Measurements from ENCODE around the gene OR10W1. TPM values are rescaled to one million over a fixed set of nuclear protein-coding genes. Genes with fewer than 3 reads are reported as not detected.

The OR10W1 gene
- not detected for total RNA-seq
- total RNA-seq (2013): not detected

- H3K4me3 Mint-ChIP-seq: no peak within 1 kb of the TSS
- H3K36me3 Mint-ChIP-seq: no peaks in the 10 kb centered on the region
- Histone ChIP-seq H3K27me3 (ENCODE audit: control insufficient read depth, insufficient read depth, low read length) (no peaks in the 10 kb centered on the region), H3K27ac (ENCODE audit: low read length) (no peak within 1 kb of the TSS), H3K4me3 (ENCODE audit: low read length) (no peak within 1 kb of the TSS), H3K9me3 (ENCODE audit: control insufficient read depth, insufficient read depth, low read length) (no peaks in the 10 kb centered on the region), H3K4me1 (ENCODE audit: control insufficient read depth, insufficient read depth, low read length) (no peaks in the 10 kb centered on the region), H3K36me3 (ENCODE audit: control insufficient read depth, insufficient read depth, low read length) (no peaks in the 10 kb centered on the region)
- H3K4me1 Mint-ChIP-seq: no peaks in the 10 kb centered on the region
- no peak within 1 kb of the TSS for H3K27ac Mint-ChIP-seq
- 88% methylated on average over 1 of the region's 2 CpGs for WGBS (ENCODE audit: insufficient coverage)
- TF ChIP-seq CTCF (IDR thresholded peaks at IDR 0.05): no peak
- H3K27me3 Mint-ChIP-seq (ENCODE audit: low read depth in 2 of 2): peaks cover 0 to 2% of the 10 kb centered on the region in 2 donors
- no peak for DNase-seq
- intact Hi-C loops (cut with micrococcal nuclease): no loop called here
- H3K9me3 Mint-ChIP-seq: peaks cover 0 to 5% of the 10 kb centered on the region in 2 donors
- ATAC-seq: no peak
Measured at GRCh38 chr11:58268142-58268541, at the start of gene OR10W1. TSS of gene OR10W1 (minus strand) at chr11:58268260. CDS start at chr11:58267858, 402 bp downstream.

- ATAC-seq: no peak
- no peak overlapping the region for H3K4me3 Mint-ChIP-seq
- intact Hi-C loops (cut with micrococcal nuclease): no loop called here
Measured at GRCh38 chr11:58316142-58316541, 48.1 kb upstream of the OR10W1 start.

GRCh38 chr11:58301576-58301975, 33.5 kb upstream of the OR10W1 start:
- ATAC-seq: no peak
- Mint-ChIP-seq H3K4me3 (no peak overlapping the region), H3K27me3 (ENCODE audit: low read depth in 2 of 2) (no peaks in the 10 kb centered on the region), H3K27ac (no peak overlapping the region), H3K36me3 (no peaks in the 10 kb centered on the region), H3K9me3 (no peaks in the 10 kb centered on the region), H3K4me1 (no peaks in the 10 kb centered on the region)
- no peaks in the 10 kb centered on the region for H3K27me3 ChIP-seq (ENCODE audit: control insufficient read depth, insufficient read depth, low read length)
- no peak for DNase-seq
- no peak for TF ChIP-seq CTCF (IDR thresholded peaks at IDR 0.05)
- no peaks in the 10 kb centered on the region for H3K36me3 ChIP-seq (ENCODE audit: control insufficient read depth, insufficient read depth, low read length)
- WGBS (ENCODE audit: insufficient coverage): 92% methylated on average over 2 of the region's 2 CpGs
- H3K27ac ChIP-seq (ENCODE audit: low read length): no peak overlapping the region
- intact Hi-C loops (cut with micrococcal nuclease): no loop called here
- no peaks in the 10 kb centered on the region for H3K4me1 ChIP-seq (ENCODE audit: control insufficient read depth, insufficient read depth, low read length)
- no peak overlapping the region for H3K4me3 ChIP-seq (ENCODE audit: low read length)
- H3K9me3 ChIP-seq (ENCODE audit: control insufficient read depth, insufficient read depth, low read length): no peaks in the 10 kb centered on the region

More at GRCh38 chr11:58316142-58316541, 48.1 kb upstream of the OR10W1 start:
- 89% methylated on average over 1 of the region's 2 CpGs for WGBS (ENCODE audit: insufficient coverage)
- DNase-seq: no peak
- no peaks in the 10 kb centered on the region for H3K36me3 Mint-ChIP-seq
- Histone ChIP-seq H3K27me3 (ENCODE audit: control insufficient read depth, insufficient read depth, low read length) (no peaks in the 10 kb centered on the region), H3K4me3 (ENCODE audit: low read length) (no peak overlapping the region), H3K27ac (ENCODE audit: low read length) (no peak overlapping the region), H3K36me3 (ENCODE audit: control insufficient read depth, insufficient read depth, low read length) (no peaks in the 10 kb centered on the region), H3K9me3 (ENCODE audit: control insufficient read depth, insufficient read depth, low read length) (no peaks in the 10 kb centered on the region), H3K4me1 (ENCODE audit: control insufficient read depth, insufficient read depth, low read length) (no peaks in the 10 kb centered on the region)
- no peak overlapping the region for H3K27ac Mint-ChIP-seq
- H3K9me3 Mint-ChIP-seq: peaks cover 4% of the 10 kb centered on the region in 2 donors
- TF ChIP-seq CTCF (IDR thresholded peaks at IDR 0.05): no peak
- H3K27me3 Mint-ChIP-seq (ENCODE audit: low read depth in 2 of 2): peaks cover 0 to 3% of the 10 kb centered on the region in 2 donors
- no peaks in the 10 kb centered on the region for H3K4me1 Mint-ChIP-seq

GRCh38 chr11:58292017-58292416, 24.0 kb upstream of the OR10W1 start:
- no peak overlapping the region for H3K4me3 ChIP-seq (ENCODE audit: low read length)
- H3K4me3 Mint-ChIP-seq: no peak overlapping the region
- no peak for TF ChIP-seq CTCF (IDR thresholded peaks at IDR 0.05)

More at GRCh38 chr11:58292017-58292416, 24.0 kb upstream of the OR10W1 start:
- WGBS (ENCODE audit: insufficient coverage): 91% methylated on average over 21 of the region's 21 CpGs
- Mint-ChIP-seq H3K9me3 (peaks cover 3 to 6% of the 10 kb centered on the region in 2 donors), H3K27me3 (ENCODE audit: low read depth in 2 of 2) (peaks cover 0 to 13% of the 10 kb centered on the region in 2 donors), H3K27ac (no peak overlapping the region), H3K4me1 (peaks cover 0 to 6% of the 10 kb centered on the region in 2 donors), H3K36me3 (no peaks in the 10 kb centered on the region)
- Histone ChIP-seq H3K4me1 (ENCODE audit: control insufficient read depth, insufficient read depth, low read length) (no peaks in the 10 kb centered on the region), H3K36me3 (ENCODE audit: control insufficient read depth, insufficient read depth, low read length) (no peaks in the 10 kb centered on the region), H3K27me3 (ENCODE audit: control insufficient read depth, insufficient read depth, low read length) (no peaks in the 10 kb centered on the region), H3K27ac (ENCODE audit: low read length) (no peak overlapping the region), H3K9me3 (ENCODE audit: control insufficient read depth, insufficient read depth, low read length) (no peaks in the 10 kb centered on the region)
- DNase-seq (no peak), ATAC-seq (no peak)
- intact Hi-C loops (cut with micrococcal nuclease): no loop called here
